Cardiac fibroblast (primary cell): ENCODE results near the gene ARHGEF26.

ENCODE experiments used
- DNase-seq, 2 donors: peaks; one replicate each; pipeline versions ENCODE4 v3.0.0 to v3.0.0-alpha.2; 2010; ENCODE audit warnings: low read depth in 2 of 2
- H3K4me3 ChIP-seq, 2 donors: replicated peaks in 1 of 2; 1 replicate in 1 of 2; 2 replicates in 1 of 2; pipeline ENCODE4 v1.5.1; 2011; ENCODE audit warnings: low read depth in 2 of 2, low read length in 2 of 2, mild to moderate bottlenecking in 2 of 2, moderate library complexity in 1 of 2
- TF ChIP-seq, protein P1 (sequence below): IDR thresholded peaks from one replicate; pipeline ENCODE4 v1.5.1; 2011; ENCODE audit warnings: low read depth, mild to moderate bottlenecking, low read length, inconsistent platforms

The ARHGEF26 gene

DNA sequence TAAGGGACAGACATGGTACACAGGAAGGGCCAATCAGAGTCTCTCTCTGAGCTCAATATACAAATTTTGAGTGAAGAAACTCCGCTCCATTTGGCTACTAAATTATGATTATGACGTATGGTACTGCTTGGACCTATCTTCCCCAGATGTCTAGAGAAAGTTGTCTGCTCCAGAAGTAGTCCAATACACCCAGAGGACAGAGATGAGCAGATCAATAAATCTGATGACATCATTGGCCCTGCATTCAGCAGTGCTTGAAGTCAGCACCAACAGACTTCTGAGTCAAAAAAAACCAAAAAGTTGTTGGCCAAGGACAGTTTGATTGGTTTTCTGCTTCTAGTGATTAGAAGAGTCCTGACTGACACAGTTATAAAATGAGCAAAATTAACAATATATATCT is 19.9 kb upstream of the ARHGEF26 start:
- TF ChIP-seq, protein P1, sequence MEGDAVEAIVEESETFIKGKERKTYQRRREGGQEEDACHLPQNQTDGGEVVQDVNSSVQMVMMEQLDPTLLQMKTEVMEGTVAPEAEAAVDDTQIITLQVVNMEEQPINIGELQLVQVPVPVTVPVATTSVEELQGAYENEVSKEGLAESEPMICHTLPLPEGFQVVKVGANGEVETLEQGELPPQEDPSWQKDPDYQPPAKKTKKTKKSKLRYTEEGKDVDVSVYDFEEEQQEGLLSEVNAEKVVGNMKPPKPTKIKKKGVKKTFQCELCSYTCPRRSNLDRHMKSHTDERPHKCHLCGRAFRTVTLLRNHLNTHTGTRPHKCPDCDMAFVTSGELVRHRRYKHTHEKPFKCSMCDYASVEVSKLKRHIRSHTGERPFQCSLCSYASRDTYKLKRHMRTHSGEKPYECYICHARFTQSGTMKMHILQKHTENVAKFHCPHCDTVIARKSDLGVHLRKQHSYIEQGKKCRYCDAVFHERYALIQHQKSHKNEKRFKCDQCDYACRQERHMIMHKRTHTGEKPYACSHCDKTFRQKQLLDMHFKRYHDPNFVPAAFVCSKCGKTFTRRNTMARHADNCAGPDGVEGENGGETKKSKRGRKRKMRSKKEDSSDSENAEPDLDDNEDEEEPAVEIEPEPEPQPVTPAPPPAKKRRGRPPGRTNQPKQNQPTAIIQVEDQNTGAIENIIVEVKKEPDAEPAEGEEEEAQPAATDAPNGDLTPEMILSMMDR, result no peak
- DNase-seq, result no peak
- no peak overlapping the region for H3K4me3 ChIP-seq

DNA sequence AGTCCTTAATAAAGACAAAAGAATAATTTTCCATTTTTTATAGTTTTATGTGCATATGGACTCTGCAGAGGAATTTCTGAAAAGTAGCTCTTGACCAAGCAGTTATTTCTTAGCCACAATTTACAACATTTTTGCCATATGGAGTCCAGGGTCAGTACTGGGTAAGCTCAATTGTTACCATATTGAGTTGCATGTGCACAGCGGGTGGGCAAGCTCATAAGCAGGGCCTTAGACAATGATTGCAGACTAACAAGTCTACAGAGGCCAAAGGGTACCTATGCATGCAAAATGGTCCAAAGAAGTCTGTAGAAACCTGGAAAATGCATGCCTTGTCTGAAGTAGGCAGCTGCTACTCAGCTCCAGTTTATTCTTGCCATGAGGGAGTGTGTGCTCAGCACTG is 19.0 kb upstream of the ARHGEF26 start:
- no peak overlapping the region for H3K4me3 ChIP-seq
- no peak for DNase-seq
- TF ChIP-seq, protein P1, result no peak

DNA sequence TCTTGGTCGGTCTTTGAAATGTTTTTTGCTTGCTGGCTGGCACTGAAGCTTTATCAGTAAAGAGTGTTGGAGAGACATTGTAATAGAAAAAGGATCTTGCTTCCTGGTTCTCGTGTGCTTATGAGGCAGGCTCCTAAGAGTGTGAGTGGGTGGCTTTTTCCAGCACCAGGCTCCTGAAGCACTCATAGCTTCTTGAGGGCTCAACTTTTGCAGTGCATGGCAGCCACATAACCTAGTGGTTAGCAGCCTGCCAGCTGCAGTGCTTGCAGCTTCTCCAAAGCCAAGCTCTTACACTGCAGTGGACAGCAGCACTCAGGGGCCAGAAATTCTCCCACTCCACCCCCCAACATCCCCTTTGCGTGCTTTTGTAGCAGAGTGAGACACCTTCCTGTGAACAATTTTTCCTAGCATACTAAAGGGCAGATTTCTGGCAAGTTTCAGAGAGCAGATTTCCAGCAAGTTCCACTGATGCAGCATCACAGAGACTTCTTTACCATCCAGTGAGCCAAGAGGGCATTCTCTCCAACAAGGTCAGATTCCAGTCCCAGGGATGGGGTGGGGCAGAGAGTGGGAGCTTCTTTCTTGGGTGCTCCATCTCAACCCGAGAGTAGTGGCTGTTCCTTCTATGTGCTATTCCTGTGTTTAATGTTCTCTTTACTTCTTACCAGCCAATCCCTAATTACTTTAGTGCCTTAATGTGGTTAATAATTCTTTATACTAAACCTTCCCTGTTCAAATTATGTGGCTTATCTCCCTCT is 15.8 kb upstream of the ARHGEF26 start:
- peak in 1 of 2 donors; percentile 10 for DNase-seq
- H3K4me3 ChIP-seq, result no peak overlapping the region
- TF ChIP-seq, protein P1, result no peak

DNA sequence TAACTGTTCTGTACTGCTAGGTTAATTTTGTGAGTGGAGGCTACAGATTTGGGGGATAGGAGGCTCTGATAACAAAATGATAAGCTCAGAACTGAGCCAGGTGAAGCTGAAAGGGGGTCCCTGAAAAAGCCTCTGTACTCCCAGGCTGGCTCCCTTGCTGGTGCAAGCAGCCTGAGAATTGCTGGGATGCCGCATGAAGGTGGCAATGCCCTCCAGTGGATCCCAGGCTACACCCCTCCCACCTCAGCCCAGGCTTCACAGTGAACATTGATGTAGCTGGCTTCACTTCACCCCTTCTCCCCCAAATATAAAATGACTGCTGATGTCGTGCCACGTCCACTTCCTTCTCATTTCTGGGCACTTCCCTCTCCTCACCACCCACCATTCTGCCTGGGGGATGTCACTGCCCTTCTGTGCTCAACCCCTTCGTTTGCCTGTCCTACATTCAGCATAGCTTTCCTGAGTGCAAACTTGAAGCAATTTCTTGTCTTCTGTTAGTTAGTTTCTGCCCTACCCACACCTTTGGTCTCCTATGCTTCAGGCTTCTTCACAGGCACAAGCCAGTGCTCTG is 9.7 kb upstream of the ARHGEF26 start:
- TF ChIP-seq, protein P1, result no peak
- DNase-seq, result no peak
- no peak overlapping the region for H3K4me3 ChIP-seq

- TF ChIP-seq, protein P1, result no peak
Observed at GRCh38 chr3:154112146-154112852, 8.9 kb upstream of the ARHGEF26 start.

DNA sequence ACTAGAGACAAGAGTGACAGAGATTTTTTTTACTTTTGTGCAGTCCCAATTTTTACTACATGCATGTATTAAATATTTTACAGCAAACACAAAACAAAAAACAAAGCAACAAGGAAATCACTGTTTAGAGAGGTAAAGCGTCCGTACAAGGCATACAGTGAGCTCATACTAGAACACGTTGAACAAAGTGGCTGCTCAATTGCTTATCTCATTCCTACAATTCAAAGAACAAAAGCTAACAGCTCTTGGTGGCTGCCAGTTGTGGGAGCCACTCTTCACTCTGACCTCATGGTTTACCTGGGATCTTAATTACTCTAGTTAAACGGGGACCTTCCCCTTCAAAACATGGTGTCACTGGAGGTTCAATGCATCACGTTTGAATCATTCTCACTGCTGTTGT is 7.6 kb upstream of the ARHGEF26 start:
- no peak overlapping the region for H3K4me3 ChIP-seq
- DNase-seq, result no peak
- TF ChIP-seq, protein P1, result no peak

More at GRCh38 chr3:154112146-154112852, 8.9 kb upstream of the ARHGEF26 start:
- DNase-seq, result no peak
- no peak overlapping the region for H3K4me3 ChIP-seq
